ENCODE data around the gene ATG9B.
A peak's percentile ranks its signal among the peaks of the same experiment; 100 is the strongest.
"Not testable (repeated sequence)": the region's sequence is repeated elsewhere in the genome, so short reads cannot be mapped to it uniquely, and the experiment has no call there.

The ATG9B gene

DNA sequence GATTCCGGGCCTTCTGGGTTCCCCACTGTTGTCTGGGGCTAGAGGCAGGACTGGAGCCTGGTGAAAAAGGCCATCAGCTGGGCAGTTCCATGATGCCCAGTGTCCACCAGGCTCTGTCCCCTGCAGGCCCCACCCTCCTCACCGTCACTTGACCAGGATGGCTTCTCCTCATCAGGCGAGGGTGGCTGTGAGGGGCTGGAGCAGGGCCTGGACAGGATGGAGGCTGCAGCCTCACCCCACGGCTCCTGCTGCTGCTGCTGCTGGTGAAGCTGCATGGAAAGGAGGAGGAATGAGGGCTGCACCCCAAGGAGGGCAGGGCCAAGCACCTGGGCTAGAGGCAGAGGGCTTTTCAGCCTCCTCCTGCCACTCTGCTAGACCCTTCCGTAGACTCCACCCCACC, 8.3 kb downstream of the ATG9B start:
- no peak for DNase-seq

DNA sequence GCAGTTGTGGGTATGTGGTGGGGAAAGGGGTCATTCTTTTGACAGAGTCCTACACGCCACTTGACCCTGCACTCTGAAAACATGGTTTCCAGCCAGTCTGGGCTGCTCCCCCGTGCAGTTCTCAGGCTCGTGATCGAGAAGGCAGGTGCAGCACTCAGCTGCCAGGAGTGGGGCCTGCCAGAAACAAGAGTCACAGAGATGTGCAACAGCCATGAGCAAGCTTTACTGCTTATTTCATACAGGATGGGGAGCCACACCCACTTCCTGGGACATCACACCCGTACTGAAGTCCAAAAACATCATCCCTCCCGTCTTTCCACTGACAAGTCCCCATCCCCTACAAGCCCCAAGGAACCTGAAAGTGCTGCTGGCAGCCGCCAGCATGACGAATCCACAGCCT, 9.3 kb downstream of the ATG9B start:
- DNase-seq: no peak

DNA sequence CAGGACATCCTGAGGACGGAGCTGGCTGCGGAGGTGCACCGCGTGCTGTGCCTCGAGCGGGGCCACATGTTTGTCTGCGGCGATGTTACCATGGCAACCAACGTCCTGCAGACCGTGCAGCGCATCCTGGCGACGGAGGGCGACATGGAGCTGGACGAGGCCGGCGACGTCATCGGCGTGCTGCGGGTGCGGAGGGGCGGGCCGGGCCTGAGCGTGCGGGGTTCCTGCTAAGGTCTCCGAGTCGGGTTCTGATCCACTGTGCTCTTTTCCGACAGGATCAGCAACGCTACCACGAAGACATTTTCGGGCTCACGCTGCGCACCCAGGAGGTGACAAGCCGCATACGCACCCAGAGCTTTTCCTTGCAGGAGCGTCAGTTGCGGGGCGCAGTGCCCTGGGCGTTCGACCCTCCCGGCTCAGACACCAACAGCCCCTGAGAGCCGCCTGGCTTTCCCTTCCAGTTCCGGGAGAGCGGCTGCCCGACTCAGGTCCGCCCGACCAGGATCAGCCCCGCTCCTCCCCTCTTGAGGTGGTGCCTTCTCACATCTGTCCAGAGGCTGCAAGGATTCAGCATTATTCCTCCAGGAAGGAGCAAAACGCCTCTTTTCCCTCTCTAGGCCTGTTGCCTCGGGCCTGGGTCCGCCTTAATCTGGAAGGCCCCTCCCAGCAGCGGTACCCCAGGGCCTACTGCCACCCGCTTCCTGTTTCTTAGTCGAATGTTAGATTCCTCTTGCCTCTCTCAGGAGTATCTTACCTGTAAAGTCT, 10.4 kb downstream of the ATG9B start:
- peak; percentile 27 for DNase-seq

DNA sequence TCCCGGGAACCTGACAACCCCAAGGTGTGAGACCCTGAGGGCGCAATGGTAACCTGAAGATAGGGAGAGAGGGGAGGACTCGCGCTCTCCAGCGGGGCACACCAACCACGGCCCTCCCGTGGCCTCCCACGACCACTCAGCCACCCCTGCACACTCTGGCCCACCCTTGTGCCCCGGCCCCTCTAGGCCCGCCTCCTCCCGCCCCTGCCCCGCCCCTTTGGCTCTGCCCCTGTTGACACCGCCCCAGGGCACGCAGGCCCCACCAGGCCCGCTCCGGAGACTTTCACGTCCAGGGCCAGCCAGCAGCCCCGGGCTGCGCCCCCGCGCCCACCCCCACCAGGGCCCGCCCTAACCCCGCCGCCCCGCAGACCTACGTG, 10.9 kb downstream of the ATG9B start:
- DNase-seq: no peak

DNA sequence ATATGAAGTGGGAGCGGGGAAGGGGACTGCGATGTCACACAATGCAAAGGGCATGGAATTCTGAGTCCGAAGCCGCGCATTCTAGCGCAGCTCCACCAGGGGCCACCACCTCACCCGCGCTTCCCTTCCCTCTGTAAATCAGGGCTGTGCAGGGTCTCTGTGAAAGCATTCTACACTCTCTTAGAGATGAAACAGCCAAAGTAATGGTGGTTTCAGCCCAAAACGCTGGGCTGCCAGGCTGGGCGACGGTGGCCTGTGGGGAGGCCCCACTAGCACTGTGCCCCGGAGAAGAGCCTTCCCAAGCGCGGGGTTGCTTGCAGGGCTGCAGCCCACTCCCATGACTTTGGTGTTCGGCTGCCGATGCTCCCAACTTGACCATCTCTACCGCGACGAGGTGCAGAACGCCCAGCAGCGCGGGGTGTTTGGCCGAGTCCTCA, 11.4 kb downstream of the ATG9B start:
- peak; percentile 34 for DNase-seq

DNA sequence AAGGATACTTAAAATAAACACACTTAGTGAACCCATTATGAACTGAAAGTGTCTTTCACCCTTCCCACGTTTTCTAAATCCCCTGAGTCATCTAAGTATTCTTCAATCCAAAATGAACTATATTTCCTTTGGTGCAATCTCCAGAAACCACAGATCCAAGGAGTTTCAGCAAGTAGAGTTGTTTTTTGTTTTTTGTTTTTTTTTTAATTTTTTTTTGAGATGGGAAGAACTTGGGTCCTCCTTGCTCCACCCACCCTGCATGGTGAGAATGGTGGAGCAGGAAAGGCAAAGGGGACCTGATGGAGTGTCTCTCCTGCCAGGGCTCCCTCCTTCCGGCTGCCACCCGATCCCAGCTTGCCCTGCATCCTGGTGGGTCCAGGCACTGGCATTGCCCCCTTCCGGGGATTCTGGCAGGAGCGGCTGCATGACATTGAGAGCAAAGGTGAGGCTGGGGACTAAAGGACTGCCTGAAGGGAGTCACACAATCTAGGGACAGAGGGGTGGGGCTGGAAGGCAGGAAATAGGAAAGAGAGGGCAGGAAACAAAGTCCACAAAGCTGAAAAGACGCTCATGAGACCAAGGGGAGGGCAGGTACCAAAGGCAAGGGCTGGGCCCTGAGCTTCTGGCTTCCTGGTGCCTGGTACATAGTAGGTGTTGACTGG, 12.1 kb downstream of the ATG9B start:
- no peak for DNase-seq

DNA sequence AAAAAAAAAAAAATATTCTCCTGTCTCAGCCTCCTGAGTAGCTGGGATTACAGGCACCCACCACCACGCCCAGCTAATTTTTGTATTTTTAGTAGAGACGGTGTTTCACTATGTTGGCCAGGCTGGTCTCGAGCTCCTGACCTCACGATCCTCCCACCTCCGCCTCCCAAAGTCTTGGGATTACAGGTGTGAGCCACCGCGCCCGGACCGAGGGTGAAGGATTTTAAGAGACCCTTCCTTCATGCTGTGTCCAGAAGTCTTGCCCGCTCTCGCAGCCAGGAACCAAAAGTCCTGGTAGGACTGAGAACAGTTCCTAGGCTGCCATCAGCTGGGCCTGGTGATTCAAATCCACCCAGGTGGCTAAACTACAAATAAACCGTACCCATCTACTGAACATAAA, 12.7 kb downstream of the ATG9B start:
- DNase-seq: not testable (repeated sequence)

DNA sequence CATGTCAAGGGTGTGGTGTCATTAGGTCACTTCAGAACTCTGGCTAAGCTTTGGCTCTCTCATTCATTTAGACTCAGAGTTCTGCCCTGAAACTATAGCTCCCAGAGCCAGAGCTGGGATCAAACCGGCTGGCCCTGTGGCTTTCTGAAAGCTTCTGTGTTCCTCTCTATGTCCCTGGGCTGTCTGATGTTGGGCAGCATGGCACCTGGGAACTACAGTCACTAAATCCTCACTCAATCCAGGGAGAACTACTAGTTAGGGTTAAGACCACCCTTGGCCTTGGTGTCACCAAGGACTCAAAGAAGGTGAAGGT, 13.2 kb downstream of the ATG9B start:
- DNase-seq: no peak

DNA sequence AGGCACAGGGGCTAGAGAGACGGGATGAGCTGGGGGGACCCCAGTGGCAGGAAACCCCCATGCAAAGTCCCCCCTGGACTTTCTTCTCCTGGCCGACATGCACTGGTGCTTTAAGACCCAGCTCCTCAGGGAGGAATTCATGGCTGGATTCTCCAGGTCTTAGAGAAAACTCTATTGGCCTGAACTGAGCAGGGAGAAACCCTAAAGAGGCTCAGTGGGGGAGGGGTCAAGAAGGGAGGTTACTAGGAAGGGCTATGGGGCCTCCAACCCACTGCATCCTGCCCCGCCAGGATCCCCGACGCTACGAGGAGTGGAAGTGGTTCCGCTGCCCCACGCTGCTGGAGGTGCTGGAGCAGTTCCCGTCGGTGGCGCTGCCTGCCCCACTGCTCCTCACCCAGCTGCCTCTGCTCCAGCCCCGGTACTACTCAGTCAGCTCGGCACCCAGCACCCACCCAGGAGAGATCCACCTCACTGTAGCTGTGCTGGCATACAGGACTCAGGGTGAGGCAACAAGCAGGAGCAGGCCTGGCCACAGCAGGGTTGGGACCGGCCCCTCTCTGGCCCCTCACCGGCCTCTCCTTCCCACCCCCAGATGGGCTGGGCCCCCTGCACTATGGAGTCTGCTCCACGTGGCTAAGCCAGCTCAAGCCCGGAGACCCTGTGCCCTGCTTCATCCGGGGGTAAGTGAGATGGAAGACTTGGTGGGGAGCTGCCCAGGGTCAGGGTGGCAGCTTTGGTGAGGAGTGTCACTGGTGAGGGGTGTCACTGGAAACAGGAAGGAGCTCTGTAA, 13.8 kb downstream of the ATG9B start:
- no peak for DNase-seq

DNA sequence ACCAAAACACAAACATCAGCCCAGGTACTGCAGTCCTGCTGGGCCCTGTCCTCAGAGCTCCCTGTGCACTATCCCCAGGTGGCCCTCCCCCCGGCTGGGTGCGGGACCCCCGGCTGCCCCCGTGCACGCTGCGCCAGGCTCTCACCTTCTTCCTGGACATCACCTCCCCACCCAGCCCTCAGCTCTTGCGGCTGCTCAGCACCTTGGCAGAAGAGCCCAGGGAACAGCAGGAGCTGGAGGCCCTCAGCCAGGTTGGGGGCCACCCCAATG, 14.3 kb downstream of the ATG9B start:
- DNase-seq: no peak

DNA sequence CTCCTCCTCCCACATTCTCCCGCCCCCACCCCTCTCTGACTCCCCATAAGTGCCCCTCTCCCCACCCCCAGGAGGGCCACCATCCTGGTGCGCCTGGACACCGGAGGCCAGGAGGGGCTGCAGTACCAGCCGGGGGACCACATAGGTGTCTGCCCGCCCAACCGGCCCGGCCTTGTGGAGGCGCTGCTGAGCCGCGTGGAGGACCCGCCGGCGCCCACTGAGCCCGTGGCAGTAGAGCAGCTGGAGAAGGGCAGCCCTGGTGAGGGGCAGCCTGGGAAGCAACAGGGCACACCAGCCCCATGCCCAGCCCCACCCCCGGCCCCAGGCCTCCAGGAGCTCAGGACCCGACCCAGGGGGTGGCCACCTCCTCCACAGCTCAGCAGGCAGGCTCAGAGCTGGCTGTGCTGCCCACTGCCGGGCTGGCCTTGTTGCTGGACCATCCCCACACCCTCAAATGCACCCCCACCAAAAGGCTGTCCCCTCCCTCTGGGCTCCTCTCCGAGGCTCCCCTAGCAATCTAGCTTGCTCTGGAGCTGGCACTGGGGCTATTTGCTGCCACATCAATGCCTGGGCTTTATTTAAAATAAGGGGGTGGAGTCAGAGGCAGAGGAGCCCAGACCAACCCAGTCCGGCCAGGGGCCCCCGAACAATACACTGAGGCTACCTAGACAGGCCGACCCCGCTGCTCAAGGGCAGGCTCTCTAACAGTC, 14.8 kb downstream of the ATG9B start:
- no peak for DNase-seq

DNA sequence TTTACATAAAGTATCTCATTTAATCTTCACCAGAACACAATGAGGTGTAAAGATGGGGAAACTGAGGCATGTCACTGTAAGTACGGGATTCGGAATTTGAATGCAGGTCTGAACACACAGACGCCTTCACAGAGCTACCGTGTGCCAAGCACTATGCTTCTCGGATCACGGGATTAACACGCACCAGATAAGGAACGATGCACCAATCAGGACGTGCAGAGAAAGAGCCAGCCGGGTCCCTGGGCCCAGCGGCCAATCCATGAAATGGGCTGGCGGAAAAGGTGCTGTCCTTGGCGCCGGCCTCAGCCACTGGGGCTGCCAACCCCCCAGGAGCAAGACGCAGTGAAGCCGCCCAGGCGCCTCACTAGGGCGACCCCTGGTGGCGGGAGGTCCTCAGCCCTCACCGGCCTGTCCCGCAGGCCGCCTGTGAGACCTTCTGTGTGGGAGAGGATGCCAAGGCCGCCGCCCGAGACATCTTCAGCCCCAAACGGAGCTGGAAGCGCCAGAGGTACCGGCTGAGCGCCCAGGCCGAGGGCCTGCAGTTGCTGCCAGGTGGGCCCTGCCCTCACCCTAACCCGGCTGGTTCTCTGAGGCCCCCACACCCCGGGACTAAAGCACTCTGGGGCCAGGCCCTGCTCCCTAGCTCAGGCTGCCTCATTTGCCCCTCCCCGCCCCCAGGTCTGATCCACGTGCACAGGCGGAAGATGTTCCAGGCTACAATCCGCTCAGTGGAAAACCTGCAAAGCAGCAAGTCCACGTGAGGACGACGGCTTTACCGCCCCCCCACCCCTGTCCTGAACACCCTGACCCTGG, 15.6 kb downstream of the ATG9B start:
- no peak for DNase-seq

DNA sequence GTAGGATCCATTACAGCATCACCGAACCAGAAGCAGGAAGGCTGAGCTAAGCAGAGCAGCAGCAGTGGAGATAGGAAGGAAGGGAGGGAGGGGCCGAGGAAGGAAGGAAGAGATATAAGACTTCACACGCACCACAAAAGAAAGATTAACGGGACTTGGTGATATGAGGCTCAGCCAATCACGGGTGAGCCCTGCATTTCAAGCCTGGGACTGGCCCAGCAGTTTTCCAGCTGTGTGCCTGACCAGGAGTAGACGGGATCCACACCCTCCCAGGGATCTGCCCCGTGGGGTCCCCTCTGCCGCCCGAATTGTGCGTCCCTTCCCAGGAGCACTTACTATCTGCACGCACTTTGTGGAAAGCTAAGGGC, 16.2 kb downstream of the ATG9B start:
- no peak for DNase-seq

DNA sequence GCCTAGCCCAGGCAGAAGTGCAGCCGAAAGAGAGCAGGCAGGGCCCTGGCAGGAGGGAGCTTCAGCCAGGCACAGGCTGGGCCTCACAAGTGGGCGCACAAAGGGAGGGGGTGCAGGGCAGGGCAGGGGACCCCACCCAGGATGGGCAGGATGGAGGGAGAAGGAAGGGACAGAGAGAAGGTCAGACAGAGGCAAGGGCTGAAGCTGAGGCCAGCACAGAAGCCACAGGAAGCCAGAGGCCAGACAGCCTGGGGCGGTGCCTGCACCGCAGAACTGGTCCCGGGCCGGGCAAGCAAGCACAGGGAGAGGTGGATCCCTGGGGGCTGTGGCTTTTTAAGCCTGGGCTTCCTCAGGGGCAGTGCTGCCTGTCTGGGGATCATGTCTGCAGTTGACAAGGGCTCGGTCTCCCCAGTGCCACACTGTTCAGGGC, 16.8 kb downstream of the ATG9B start:
- DNase-seq: no peak

DNA sequence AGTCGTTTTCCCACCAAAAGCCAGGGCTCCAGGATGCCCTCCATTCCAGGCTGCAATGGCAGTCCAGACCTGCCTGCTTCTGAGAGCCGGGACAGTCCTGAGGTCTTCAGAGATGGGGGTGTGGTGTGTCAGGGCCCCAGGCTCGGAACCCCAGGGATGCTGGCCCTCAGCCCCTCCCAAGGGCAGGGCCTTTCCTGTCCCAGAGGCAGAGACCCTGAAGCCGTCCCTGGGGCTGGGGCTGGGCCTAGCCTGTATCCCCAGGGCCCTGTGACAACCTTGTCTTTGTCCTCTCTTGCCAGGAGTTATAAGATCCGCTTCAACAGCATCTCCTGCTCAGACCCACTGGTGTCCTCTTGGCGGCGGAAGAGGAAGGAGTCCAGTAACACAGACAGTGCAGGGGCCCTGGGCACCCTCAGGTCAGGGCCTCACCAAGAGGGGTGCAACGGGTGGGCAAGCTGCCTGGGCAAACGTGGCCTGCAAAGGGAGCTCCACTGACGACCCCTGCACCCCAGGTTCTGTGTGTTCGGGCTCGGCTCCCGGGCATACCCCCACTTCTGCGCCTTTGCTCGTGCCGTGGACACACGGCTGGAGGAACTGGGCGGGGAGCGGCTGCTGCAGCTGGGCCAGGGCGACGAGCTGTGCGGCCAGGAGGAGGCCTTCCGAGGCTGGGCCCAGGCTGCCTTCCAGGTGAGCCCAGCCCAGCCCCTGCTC, 17.5 kb downstream of the ATG9B start:
- DNase-seq: no peak

DNA sequence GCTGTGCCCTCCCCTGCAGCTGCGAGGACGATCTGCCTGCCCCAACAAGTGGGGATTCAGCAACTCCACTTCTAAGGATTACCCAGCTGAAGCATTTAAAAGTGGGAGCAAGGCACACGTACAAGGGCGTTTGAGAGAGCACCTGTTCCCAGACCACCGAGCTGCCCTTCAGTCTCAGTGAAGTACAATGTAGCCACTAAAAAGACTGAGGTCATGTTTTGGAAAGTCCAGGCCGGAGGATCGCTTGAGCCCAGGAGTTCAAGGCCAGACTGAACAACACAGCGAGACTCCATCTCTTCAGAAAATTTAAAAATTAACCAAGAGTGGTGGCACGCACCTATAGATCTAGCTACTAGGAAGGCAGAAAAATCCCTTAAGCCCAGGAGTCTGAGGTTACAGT, 18.7 kb downstream of the ATG9B start:
- DNase-seq: no peak

DNA sequence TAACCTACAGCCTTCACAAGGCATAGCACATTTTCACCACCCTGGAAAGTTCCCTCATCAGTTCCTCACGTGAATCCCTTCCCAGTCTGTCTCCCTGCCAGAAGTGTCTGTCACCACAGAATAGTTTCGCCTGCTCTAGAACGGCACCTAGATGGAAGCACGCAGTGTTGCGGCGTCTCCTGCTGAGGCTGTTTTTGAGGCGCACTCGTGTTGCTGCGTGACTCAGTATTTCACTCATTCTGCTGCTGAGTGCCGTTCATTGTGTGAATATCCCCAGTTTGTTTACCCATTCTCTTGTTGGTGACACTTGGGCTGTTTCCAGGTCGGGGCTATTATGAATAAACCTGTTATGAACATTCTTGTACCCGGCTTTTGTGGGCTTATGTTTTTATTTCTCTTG, 20.7 kb downstream of the ATG9B start:
- peak; percentile 7 for DNase-seq

DNA sequence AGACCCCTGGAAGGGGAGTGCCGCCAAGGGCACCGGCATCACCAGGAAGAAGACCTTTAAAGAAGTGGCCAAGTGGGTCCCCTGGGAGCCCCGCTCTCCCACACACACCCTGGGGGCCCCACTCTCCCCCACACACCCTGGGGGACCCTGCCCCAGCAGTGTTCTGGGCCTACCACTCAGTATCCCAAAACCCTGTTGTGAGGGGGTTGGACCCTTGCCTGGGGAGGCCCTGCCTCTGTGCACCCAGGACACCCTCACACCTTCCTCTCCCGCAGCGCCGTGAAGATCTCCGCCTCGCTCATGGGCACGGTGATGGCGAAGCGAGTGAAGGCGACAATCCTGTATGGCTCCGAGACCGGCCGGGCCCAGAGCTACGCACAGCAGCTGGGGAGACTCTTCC, 22.7 kb downstream of the ATG9B start:
- no peak for DNase-seq

DNA sequence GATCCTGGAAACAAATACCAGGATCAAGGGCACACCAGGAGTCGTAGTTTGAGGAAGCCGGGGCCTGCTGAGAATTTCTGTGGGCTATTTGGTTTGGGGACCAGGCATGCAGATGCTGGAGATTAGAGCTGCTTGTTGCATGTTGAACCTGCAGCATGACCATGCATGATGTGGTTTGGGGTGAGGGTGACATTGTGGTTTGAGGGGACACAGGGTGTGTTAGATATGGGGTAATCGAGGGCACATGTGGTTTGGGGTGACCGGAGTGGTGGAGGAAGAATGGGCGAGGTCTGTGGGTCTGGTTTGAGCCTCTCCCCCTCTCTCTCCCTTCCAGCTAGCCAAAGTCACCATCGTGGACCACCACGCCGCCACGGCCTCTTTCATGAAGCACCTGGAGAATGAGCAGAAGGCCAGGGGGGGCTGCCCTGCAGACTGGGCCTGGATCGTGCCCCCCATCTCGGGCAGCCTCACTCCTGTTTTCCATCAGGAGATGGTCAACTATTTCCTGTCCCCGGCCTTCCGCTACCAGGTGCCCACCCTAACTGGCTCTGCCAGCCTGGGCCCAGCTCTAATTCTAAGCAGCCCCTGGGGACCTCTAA, 23.3 kb downstream of the ATG9B start:
- DNase-seq: no peak

DNA sequence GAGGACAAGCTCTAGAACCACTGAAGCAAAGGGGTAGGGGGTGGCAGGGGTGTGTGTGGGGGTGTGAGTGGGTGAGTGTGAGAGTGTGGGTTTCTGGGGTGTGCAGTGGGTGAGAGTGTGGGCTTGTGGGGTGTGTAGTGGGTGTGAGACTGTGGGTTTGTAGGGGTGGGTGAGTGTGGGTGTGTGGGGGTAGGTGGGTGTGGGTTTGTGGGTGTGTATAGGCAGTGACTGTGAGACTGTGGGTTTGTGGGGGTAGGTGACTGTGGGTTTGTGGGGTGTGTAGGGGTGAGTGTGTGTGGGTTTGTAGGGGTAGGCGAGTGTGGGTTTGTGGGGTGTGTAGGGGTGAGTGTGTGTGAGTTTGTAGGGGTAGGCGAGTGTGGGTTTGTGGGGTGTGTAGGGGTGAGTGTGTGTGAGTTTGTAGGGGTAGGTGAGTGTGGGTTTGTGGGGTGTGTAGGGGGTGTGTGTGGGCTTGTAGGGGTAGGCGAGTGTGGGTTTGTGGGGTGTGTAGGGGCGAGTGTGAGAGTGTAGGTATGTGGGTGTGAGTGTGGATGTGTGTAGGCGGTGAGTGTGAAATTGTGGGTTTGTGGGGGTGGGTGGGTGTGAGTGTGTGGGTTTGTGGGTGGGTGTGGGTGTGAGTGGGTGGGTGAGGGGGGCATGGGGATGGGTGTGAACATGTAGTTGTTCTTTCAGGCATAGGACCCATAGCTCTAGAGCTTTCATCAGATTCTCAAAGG, 24.6 kb downstream of the ATG9B start:
- DNase-seq: no peak

DNA sequence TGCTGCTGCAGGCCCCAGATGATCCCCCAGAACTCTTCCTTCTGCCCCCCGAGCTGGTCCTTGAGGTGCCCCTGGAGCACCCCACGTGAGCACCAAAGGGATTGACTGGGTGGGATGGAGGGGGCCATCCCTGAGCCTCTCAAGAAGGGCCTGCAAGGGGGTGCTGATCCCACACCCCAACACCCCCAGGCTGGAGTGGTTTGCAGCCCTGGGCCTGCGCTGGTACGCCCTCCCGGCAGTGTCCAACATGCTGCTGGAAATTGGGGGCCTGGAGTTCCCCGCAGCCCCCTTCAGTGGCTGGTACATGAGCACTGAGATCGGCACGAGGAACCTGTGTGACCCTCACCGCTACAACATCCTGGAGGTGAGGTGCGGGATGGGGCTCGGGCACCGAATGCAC, 25.3 kb downstream of the ATG9B start:
- no peak for DNase-seq
